MCF 10A (cell line): ENCODE data around the gene CUEDC1. TPM values are rescaled to one million over a fixed set of nuclear protein-coding genes. Genes with fewer than 3 reads are reported as not detected.

ENCODE experiments used
- BruUV-seq: library from RNA; stranded (reverse); fragments of 400-500 nt; replicated peaks from 2 replicates; lab custom pipeline; 2021; lab: Mats Ljungman, UMichigan
- CTCF ChIA-PET: fragments of 300-600 bp; sonication (Branson Sonifier 250); formaldehyde crosslinking; extraction: SDS; loops from one replicate; lab custom pipeline; 2021; ENCODE audit warnings: antibody characterized with exemption, inconsistent platforms; lab: Yijun Ruan, JAX
- POLR2A ChIA-PET: fragments of 300-600, 350-650 bp; sonication (Branson Sonifier 250); formaldehyde crosslinking; extraction: SDS; loops from one replicate; lab custom pipeline; 2020; ENCODE audit warnings: antibody characterized with exemption, inconsistent platforms; lab: Yijun Ruan, JAX
- DNase-seq: peaks from one replicate; pipeline ENCODE4 v3.0.0-alpha.2; 2018; ENCODE audit not compliant: unreplicated experiment
- H3K27ac Mint-ChIP-seq: one replicate; pipeline ENCODE4 v1.8.0; 2022; ENCODE audit warnings: mild to moderate bottlenecking, low read depth, mixed read lengths; ENCODE audit not compliant: unreplicated experiment
- H3K27me3 Mint-ChIP-seq: one replicate; pipeline ENCODE4 v1.8.0; 2022; ENCODE audit warnings: mixed read lengths; ENCODE audit not compliant: insufficient read depth, unreplicated experiment
- H3K36me3 Mint-ChIP-seq: one replicate; pipeline ENCODE4 v1.8.0; 2022; ENCODE audit warnings: mild to moderate bottlenecking, moderate library complexity, mixed read lengths; ENCODE audit not compliant: insufficient read depth, unreplicated experiment
- H3K4me1 Mint-ChIP-seq: one replicate; pipeline ENCODE4 v1.8.0; 2022; ENCODE audit warnings: mixed read lengths; ENCODE audit not compliant: insufficient read depth, unreplicated experiment
- H3K4me3 Mint-ChIP-seq: one replicate; pipeline ENCODE4 v1.8.0; 2022; ENCODE audit warnings: mild to moderate bottlenecking, moderate library complexity, mixed read lengths; ENCODE audit not compliant: unreplicated experiment
- H3K9me3 Mint-ChIP-seq: one replicate; pipeline ENCODE4 v1.8.0; 2022; ENCODE audit warnings: mixed read lengths; ENCODE audit not compliant: unreplicated experiment
- CTCF ChIP-seq: fragments of 200-600 bp; IDR thresholded peaks from one replicate; pipeline ENCODE4 v1.8.0; 2022; ENCODE audit warnings: antibody characterized with exemption, mild to moderate bottlenecking; ENCODE audit not compliant: unreplicated experiment
- intact Hi-C: fragments of 100-400 bp; cut with micrococcal nuclease; formaldehyde crosslinking; loops from 2 replicates; pipeline ENCODE4 v1.14.1; 2022
- total RNA-seq: library from RNA; stranded (reverse); gene quantifications from 2 replicates; pipeline ENCODE4 v1.2.3, GENCODE V29; 2022

The CUEDC1 gene
- total RNA-seq, 1 experiment from 2014 or later, result 15.6 TPM

GRCh38 chr17:58002154-58002948 lies 47.1 kb upstream of the CUEDC1 start:
- Mint-ChIP-seq H3K4me1 (peaks cover 30% of the 10 kb centered on the region), H3K36me3 (peaks cover 97% of the 10 kb centered on the region), H3K4me3 (peak overlapping the region; percentile 21), H3K27me3 (no peaks in the 10 kb centered on the region), H3K9me3 (no peaks in the 10 kb centered on the region), H3K27ac (peak overlapping the region; percentile 71)
- no TSS peak for BruUV-seq
- CTCF ChIA-PET, result interaction anchor here (0.8 to 15.6 kb wide), 6 partner anchors 11 to 148 kb away, joined by 3 to 418 read pairs (median 5); partner anchors contain the start of gene MRPS23
- POLR2A ChIA-PET, result interaction anchor here (0.6 to 6.2 kb wide), 12 partner anchors 9 to 350 kb away, joined by 3 to 62 read pairs (median 6); partner anchors contain the start of genes MRPS23, SUPT4H1 and VEZF1
- no peak for TF ChIP-seq CTCF
- DNase-seq, result no peak
- intact Hi-C loops, result no loop called here

GRCh38 chr17:58001461-58002124 lies 46.4 kb upstream of the CUEDC1 start:
- no peaks in the 10 kb centered on the region for H3K9me3 Mint-ChIP-seq
- POLR2A ChIA-PET, result interaction anchor here (0.7 to 6.2 kb wide), 10 partner anchors 8 to 157 kb away, joined by 3 to 62 read pairs (median 10); partner anchors contain the start of genes MRPS23 and VEZF1
- intact Hi-C loops, result no loop called here
- H3K36me3 Mint-ChIP-seq, result peaks cover 94% of the 10 kb centered on the region
- H3K27me3 Mint-ChIP-seq, result no peaks in the 10 kb centered on the region
- H3K4me1 Mint-ChIP-seq, result peaks cover 30% of the 10 kb centered on the region
- TF ChIP-seq CTCF, result no peak
- BruUV-seq, result no TSS peak
- no peak overlapping the region for H3K4me3 Mint-ChIP-seq
- CTCF ChIA-PET, result interaction anchor here (0.8 to 15.6 kb wide), 6 partner anchors 10 to 168 kb away, joined by 3 to 418 read pairs (median 22); partner anchors contain the start of gene MRPS23
- no peak for DNase-seq
- H3K27ac Mint-ChIP-seq, result peak overlapping the region; percentile 71

GRCh38 chr17:57999496-58000017 lies 44.3 kb upstream of the CUEDC1 start:
- TF ChIP-seq CTCF, result peak; percentile 54
- no peak overlapping the region for H3K4me3 Mint-ChIP-seq
- no TSS peak for BruUV-seq
- peaks cover 18% of the 10 kb centered on the region for H3K4me1 Mint-ChIP-seq
- ChIA-PET POLR2A (interaction anchor here (1.1 to 6.5 kb wide), 18 partner anchors 7 to 418 kb away, joined by 3 to 62 read pairs (median 6); partner anchors contain the start of genes MRPS23, RNF43, SRSF1 and VEZF1), CTCF (interaction anchor here (0.6 to 15.6 kb wide), 42 partner anchors 10 to 909 kb away, joined by 3 to 418 read pairs (median 4); partner anchors contain the start of genes CUEDC1, MRPS23 and RNF43)
- intact Hi-C loops, result loop anchor here (1.0 to 10.0 kb wide), 3 partner anchors 113 to 895 kb away; no protein-coding TSS in a partner anchor
- no peak overlapping the region for H3K27ac Mint-ChIP-seq
- H3K27me3 Mint-ChIP-seq, result no peaks in the 10 kb centered on the region
- no peaks in the 10 kb centered on the region for H3K9me3 Mint-ChIP-seq
- DNase-seq, result peak; percentile 73
- H3K36me3 Mint-ChIP-seq, result peaks cover 85% of the 10 kb centered on the region
